Stimulated activated CD8-positive, alpha-beta memory T cell treated with anti-CD3 and anti-CD28 coated beads, Interleukin-4, amount 100 ng/mL, for 1 hour (primary cell): ENCODE measurements around the gene CDY1.
"Not testable (repeated sequence)": the region's sequence is repeated elsewhere in the genome, so short reads cannot be mapped to it uniquely, and the experiment has no call there.

ENCODE experiments used
- DNase-seq, 2 donors: peaks; one replicate each; pipeline ENCODE4 v3.0.0-alpha.2; 2020; ENCODE audit warnings: low read depth in 2 of 2, low spot score in 1 of 2

CDY1 gene, protein sequence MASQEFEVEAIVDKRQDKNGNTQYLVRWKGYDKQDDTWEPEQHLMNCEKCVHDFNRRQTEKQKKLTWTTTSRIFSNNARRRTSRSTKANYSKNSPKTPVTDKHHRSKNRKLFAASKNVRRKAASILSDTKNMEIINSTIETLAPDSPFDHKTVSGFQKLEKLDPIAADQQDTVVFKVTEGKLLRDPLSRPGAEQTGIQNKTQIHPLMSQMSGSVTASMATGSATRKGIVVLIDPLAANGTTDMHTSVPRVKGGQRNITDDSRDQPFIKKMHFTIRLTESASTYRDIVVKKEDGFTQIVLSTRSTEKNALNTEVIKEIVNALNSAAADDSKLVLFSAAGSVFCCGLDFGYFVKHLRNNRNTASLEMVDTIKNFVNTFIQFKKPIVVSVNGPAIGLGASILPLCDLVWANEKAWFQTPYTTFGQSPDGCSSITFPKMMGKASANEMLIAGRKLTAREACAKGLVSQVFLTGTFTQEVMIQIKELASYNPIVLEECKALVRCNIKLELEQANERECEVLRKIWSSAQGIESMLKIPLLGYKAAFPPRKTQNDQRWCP

DNA sequence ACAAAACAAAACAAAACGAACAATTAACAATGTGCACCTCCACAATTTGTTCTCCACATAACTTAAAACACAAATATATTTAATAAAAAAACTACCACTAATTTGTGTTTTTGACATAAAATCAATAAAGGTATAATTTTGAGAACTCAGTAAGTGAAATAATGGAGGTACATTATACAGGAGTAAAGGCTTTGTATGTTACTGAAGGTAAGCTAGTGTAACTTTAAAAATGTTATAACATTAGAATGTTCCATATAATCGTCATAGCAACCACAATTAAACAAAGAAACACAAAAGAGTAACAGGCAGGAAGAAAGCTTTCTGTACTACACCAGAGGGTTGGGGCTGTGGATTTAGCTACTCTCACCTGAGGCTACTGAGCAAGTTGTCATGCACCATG, at the start of gene CDY1:
TSS of gene CDY1 (plus strand) at position 301 of the 400 bp plus-strand sequence. CDS start 326 bp downstream, outside the sequence.
- DNase-seq, result not testable (repeated sequence)

DNA sequence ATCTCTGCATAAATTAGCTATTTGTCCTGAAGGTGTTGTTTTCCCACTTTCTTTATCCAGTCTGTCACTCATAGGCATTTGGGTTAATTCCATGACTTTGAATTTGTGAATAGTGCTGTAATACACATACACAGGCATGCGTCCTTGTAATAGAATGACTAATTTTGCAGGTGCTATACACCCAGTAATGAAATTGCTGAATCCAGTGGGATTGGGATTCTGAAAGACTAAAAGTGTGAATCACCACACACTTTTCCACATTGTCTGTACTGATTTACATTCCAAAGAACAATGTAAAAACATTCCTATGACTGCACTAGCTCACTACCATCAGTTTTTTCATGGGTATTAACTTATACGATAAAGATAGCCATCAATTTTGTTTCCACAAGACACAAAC, 28.6 kb upstream of the CDY1 start:
- DNase-seq, result not testable (repeated sequence)

DNA sequence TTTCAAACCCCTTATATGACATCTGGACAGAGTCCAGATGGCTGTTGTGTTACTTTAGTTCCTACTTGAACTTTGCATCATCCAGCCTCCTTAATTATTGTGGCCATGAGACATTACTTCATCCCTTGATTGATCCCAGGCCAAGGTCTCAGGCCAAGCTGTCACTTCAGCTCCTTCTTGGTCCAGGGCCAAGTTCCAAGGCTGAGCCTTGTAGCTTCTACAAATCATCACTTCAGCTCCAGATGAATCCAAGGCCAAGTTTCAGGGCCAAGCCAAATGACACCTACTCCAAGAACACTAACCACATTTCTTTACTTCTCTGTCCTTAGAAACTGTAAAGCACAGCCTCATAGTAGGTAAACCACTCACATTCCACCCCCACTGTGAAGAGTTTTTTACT, 1.7 kb upstream of the CDY1 start:
- not testable (repeated sequence) for DNase-seq

DNA sequence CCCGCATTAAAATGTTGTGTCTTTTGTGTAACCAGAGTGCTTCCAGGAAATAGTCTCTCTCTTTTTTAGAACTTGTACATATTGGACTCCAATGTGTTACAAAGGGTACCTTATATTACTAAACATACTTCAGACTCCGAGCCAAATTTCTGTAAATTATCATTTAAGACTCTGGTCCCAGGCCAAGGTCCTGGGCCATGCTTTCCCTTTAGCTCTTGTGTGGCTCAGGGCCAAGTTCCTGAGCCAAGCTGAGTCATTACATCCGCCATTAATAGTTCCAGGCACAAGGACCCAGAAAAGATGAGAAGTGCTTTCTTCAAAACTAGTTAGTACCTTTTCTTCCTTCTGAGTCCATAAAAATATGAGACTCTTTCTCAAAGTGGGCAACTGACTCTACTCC, 4.6 kb downstream of the CDY1 start:
- not testable (repeated sequence) for DNase-seq

DNA sequence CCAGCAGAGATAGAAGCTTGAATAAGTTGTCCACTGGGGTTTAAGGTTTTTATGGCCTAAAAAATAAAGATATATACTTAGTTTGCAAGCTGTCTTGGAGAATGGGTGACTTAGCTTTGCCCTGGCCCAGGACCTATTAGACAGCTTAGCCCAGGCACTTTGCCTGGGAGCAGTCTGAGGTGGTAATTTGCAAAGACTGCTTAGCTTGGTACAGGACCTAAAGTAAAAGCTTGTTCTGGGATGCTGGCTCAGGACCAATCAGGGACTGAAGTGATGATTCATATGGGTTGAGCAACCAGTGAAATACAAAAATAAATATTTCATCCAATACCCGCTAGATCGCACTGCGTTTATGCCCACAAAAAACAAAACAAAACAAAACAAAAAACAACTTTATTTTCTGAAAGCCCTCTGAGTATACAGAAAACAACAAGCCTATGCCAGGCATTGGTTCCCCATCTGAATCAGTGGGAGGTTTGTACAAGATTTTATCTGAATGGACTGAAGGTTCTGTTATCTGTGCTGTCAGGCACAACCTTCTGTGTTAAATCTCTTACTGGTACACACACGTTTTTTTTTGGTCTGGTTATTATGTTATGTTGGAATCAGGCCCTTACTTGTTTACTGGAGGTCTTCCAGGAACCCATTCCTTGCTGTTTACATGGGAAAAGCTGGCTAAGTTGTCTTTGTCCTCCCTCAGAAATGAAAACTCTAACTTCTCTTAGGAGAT, 8.6 kb downstream of the CDY1 start:
- DNase-seq, result not testable (repeated sequence)

DNA sequence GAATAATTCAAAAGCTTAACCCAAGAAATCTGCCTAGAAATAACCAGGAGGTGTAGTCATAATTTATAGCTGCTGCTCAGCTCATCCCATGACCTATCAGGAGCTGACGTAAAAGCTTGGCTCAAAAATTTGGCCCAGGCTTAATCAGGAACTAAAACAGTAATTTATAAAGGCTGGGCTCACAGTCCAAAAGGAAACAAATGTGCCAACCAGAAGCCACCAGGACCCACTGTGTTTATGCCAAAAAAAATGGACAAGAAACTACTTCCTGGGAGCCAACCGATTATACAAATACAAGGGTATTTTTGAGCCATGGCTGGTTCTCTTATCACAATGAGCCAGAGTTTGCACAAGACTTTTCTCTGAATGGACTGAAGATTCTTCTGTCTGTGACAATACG, 17.9 kb downstream of the CDY1 start:
- not testable (repeated sequence) for DNase-seq

DNA sequence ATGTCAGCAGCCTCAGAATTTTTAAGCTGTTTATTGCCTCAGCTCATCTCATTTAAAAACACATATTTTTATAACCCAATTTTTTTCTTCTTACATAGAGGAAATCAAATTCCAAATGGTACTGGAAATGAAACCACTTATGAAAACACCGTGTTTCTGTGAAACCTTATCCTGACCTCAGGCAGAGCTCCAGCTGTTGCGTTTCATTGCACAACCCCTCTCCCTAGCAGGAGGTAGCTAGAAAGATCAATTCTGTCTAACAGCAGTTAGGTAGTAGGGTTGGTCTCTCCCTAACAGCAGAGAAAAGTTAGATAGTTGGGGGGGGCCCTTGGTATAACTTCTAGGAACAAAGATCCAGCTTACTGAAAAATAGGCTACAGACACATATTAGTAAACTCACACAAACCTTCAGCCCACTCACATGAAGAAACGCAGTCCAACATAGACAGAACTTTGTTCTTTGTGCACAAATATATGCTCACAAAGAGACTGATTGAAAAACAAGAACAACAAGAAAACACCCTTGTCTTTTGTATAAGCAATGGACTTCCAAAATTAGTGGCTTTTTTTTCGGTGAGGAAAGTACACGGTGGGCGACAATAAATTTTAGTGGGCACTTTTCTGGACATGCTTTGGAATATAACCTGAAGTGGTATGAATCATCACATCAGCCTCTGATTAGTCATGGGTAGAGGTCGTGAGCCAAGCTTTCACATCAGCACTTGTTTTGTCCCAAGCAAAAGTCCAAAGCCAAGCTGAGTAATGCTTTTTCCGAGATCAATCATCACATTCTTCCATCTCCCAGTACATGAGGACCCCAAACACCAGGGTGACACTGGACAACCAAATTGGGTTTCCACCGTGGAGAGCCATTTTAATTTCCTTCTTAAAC, 21.4 kb downstream of the CDY1 start:
- not testable (repeated sequence) for DNase-seq
